RPMI8226 (cell line): Measurements from ENCODE around the gene ASPHD1.

Experiments
- DNase-seq: peaks from one replicate; pipeline ENCODE4 v3.0.0-alpha.2; 2015

The ASPHD1 gene

DNA sequence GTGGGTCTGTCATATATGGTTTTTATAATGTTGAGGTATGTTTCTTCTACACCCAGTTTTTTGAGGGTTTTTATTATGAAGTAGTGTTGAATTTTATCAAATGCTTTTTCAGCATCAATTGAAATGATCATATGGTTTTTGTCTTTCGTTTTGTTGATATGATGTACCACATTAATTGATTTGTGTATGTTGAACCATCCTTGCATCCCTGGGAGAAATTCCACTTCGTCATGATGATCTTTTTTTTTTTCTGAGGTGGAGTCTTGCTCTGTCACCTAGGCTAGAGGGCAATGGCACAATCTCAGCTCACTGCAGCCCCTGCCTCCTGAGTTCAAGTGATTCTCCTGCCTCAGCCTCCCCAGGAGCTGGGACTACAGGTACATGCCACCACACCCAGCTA is 47.6 kb downstream of the ASPHD1 start:
- no peak for DNase-seq

DNA sequence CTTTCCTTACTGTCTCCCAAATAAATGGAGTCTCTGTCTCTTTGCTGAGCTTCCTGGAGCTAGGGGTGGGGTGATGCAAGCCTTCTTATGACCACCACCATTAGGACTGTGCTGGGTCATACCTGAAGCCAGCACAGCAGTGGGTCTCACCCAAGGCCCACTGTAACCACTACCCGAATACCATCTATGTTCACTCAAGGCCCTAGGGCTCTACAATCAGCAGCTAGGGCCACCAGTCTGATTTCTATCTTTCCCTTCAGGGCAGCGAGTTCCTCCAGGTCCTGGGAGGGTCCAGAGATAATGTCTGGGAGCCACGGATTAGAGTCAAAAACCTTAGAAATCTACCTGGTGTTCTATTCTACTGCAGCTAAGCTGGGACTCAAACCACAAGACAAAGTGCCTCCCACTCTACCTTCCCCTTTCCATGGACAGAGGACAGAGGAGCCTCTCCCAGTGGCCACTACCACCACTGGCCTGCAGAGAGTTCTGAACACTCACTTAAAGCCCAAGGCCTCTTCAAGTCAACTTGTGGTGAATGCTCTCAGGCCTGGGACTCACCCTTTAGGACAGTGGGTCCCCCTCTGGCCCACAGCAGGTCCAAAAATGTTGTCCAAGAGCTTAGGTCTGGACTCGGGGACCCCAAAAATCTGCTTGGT is 50.6 kb downstream of the ASPHD1 start:
- no peak for DNase-seq

DNA sequence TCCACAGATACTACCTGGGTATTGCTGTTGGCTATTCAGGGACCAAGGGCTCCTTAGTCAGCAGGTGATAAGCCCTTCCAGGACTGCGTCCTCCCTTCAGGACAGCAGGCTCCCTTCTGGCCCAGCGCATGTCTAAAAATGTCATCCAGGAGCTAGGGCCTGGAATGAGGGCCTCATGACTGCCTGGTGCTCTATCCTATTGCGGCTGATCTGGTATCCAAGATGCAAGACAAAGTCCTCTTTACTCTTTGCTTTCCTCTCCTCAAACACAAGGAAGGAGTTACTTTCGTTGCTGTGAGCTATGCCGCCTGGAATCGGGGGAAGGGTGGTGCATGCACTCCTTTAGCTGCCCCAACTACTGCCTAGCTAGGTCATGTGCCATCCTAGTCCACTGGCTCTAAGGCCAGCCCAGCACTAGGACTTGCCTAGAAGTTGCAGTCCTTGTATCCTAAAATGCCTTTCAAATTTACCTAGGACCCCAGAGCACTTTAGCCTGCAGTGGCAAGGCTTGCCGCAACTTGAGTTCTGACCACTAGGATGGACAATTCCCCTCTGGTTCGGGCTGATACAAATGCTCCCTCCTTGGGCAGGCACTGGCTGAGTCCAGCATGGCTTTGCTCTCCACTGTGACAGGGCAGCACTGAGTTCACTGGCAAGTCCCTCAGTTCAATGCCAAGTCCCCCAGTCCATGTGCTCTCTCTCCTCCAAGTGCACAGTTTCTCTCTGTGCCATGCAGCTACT is 51.5 kb downstream of the ASPHD1 start:
- DNase-seq, result no peak
